SK-N-SH treated with all-trans-retinoic acid at 6 μM for 48 hours (cell line): ENCODE measurements around the gene GIN1.

Experiments used
- ATAC-seq: fragments of 200-7000 bp; cut with Tn5 transposase; 3 replicates; pipeline ENCODE4 v1.9.1; 2020; ENCODE audit warnings: mild to moderate bottlenecking, moderate library complexity
- BACH2 ChIP-seq: fragments of 250-450 bp; sonication (Bioruptor Pico); IDR thresholded peaks from 2 replicates; pipeline ENCODE4 v1.9.0; 2021; ENCODE audit warnings: mild to moderate bottlenecking, borderline replicate concordance
- CREB5 ChIP-seq: fragments of 250-450 bp; sonication (Bioruptor Pico); IDR thresholded peaks from 2 replicates; pipeline ENCODE4 v1.5.1; 2020; ENCODE audit warnings: low read depth, mild to moderate bottlenecking, moderate library complexity
- CSDC2 ChIP-seq: fragments of 250-450 bp; sonication (Bioruptor Pico); IDR thresholded peaks from 2 replicates; pipeline ENCODE4 v1.5.0; 2020; ENCODE audit warnings: mild to moderate bottlenecking, moderate library complexity
- CSRNP3 ChIP-seq: fragments of 250-450 bp; sonication (Bioruptor Pico); IDR thresholded peaks from 2 replicates; pipeline ENCODE4 v1.5.1; 2021; ENCODE audit warnings: mild to moderate bottlenecking, moderate library complexity
- ESRRG ChIP-seq: fragments of 250-450 bp; sonication (Bioruptor Pico); IDR thresholded peaks from 2 replicates; pipeline ENCODE4 v1.6.1; 2021; ENCODE audit warnings: mild to moderate bottlenecking
- ISL1 ChIP-seq: fragments of 250-450 bp; sonication (Bioruptor Pico); IDR thresholded peaks from 2 replicates; pipeline ENCODE4 v2.1.2; 2022; ENCODE audit warnings: mild to moderate bottlenecking, moderate library complexity
- OSR1 ChIP-seq: fragments of 250-450 bp; sonication (Bioruptor Pico); IDR thresholded peaks from 2 replicates; pipeline ENCODE4 v1.8.0; 2022; ENCODE audit warnings: moderate library complexity, mild to moderate bottlenecking, inconsistent platforms
- POU6F1 ChIP-seq: fragments of 250-450 bp; sonication (Bioruptor Pico); IDR thresholded peaks from 2 replicates; pipeline ENCODE4 v1.8.0; 2021; ENCODE audit warnings: low read depth, mild to moderate bottlenecking, moderate library complexity, borderline replicate concordance
- PPARA ChIP-seq: fragments of 250-450 bp; sonication (Bioruptor Pico); IDR thresholded peaks from 2 replicates; pipeline ENCODE4 v1.5.0; 2020; ENCODE audit warnings: mild to moderate bottlenecking, borderline replicate concordance
- RARB ChIP-seq: fragments of 250-450 bp; sonication (Bioruptor Pico); IDR thresholded peaks from 2 replicates; pipeline ENCODE4 v1.8.0; 2021; ENCODE audit warnings: mild to moderate bottlenecking, moderate library complexity
- SNAI2 ChIP-seq: fragments of 250-450 bp; sonication (Bioruptor Pico); IDR thresholded peaks from 2 replicates; pipeline ENCODE4 v1.5.0; 2020; ENCODE audit warnings: mild to moderate bottlenecking, moderate library complexity
- TCF4 ChIP-seq: fragments of 250-450 bp; sonication (Bioruptor Pico); IDR thresholded peaks from 2 replicates; pipeline ENCODE4 v1.8.0; 2021; ENCODE audit warnings: mild to moderate bottlenecking, moderate library complexity, borderline replicate concordance
- TOX ChIP-seq: fragments of 250-450 bp; sonication (Bioruptor Pico); IDR thresholded peaks from 2 replicates; pipeline ENCODE4 v1.8.0; 2021; ENCODE audit warnings: mild to moderate bottlenecking, moderate library complexity, borderline replicate concordance
- TSHZ2 ChIP-seq: fragments of 250-450 bp; sonication (Bioruptor Pico); IDR thresholded peaks from 2 replicates; pipeline ENCODE4 v1.5.0; 2020; ENCODE audit warnings: mild to moderate bottlenecking, moderate library complexity
- ZFP3 ChIP-seq: fragments of 250-450 bp; sonication (Bioruptor Pico); IDR thresholded peaks from 2 replicates; pipeline ENCODE4 v1.5.0; 2020; ENCODE audit warnings: mild to moderate bottlenecking, moderate library complexity
- ZFP30 ChIP-seq: fragments of 450-650 bp; formaldehyde crosslinking; IDR thresholded peaks from 2 replicates; pipeline ENCODE4 v1.5.0; 2022; ENCODE audit warnings: mild to moderate bottlenecking, moderate library complexity
- ZNF565 ChIP-seq: fragments of 450-650 bp; formaldehyde crosslinking; conservative IDR thresholded peaks from 2 replicates; pipeline ENCODE4 v1.5.0; 2020; ENCODE audit warnings: low read depth, mild to moderate bottlenecking, moderate library complexity
- ZNF70 ChIP-seq: fragments of 450-650 bp; formaldehyde crosslinking; IDR thresholded peaks from 2 replicates; pipeline ENCODE4 v1.5.0; 2020; ENCODE audit warnings: mild to moderate bottlenecking, moderate library complexity
- ZNF8 ChIP-seq: fragments of 450-650 bp; formaldehyde crosslinking; IDR thresholded peaks from 2 replicates; pipeline ENCODE4 v1.5.0; 2020; ENCODE audit warnings: mild to moderate bottlenecking, moderate library complexity

The GIN1 gene

GRCh38 chr5:103090791-103091190 lies 29.1 kb downstream of the GIN1 start:
- TF ChIP-seq OSR1 (CRISPR knock-in tag) (no peak), ZNF70 (no peak), CREB5 (CRISPR knock-in tag) (no peak), BACH2 (no peak), TSHZ2 (no peak), CSDC2 (CRISPR knock-in tag) (no peak), ZNF565 (CRISPR knock-in tag) (no peak), ISL1 (no peak), ZFP3 (no peak)
- ATAC-seq = no peak

- TF ChIP-seq BACH2 (no peak), ZNF70 (no peak), RARB (no peak), CSRNP3 (CRISPR knock-in tag) (no peak), CSDC2 (CRISPR knock-in tag) (no peak), TCF4 (no peak), ESRRG (CRISPR knock-in tag) (no peak), TOX (CRISPR knock-in tag) (no peak), ISL1 (no peak), ZNF565 (CRISPR knock-in tag) (no peak), OSR1 (CRISPR knock-in tag) (no peak), TSHZ2 (no peak), ZFP3 (no peak), POU6F1 (CRISPR knock-in tag) (no peak), ZFP30 (CRISPR knock-in tag) (no peak), ZNF8 (CRISPR knock-in tag) (no peak)
- no peak for ATAC-seq
Observed at GRCh38 chr5:103089272-103089671, 30.7 kb downstream of the GIN1 start.

- no peak for TF ChIP-seq CREB5 (CRISPR knock-in tag)
- no peak for TF ChIP-seq CSDC2 (CRISPR knock-in tag)
- TF ChIP-seq PPARA (CRISPR knock-in tag) = no peak
- no peak for TF ChIP-seq BACH2
- no peak for TF ChIP-seq TCF4
- no peak for TF ChIP-seq RARB
- no peak for TF ChIP-seq SNAI2 (CRISPR knock-in tag)
- no peak for ATAC-seq
Observed at GRCh38 chr5:103086547-103086946, 33.4 kb downstream of the GIN1 start.
